ENCODE results near the gene DSC2.
A peak's percentile ranks its signal among the peaks of the same experiment; 100 is the strongest.
"Not testable (repeated sequence)": the region's sequence is repeated elsewhere in the genome, so short reads cannot be mapped to it uniquely, and the experiment has no call there.

Gene DSC2

DNA sequence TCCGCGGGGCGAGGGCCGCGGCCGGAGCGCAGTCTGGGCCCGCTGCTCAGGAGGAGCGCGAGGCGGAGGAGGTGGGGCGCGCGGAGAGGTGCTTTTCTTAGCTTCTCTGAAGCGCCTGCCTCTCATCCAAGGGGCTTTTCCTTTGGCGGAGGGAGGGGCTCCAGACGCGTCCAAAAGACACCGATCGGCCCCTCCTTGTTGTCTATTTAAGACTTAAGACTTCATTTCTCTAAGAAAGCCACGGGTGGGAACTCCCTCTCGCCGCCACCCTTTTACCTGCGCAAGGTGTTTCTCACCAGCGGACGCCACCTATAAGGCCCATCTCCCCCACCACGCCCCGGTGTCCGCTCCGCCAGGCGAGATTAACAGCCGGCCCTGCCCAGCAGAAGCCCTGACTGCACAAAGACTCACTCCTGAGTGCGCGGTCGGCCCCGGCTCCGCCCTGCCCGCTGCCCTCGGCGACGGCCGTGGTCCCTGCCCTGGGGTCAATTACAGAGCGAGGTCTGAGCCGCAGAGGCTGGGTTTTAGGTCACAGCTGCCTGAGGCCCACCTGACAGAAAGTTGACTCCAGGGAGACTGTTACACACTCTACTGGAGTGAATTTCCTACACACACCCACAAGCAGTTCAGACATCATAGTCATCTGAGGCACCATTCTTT is at the start of gene DSC2:
TSS of gene DSC2 (minus strand) at position 397 of the 660 bp plus-strand sequence. CDS start 450 bp downstream, outside the sequence.
- peak; percentile 5 for DNase-seq

DNA sequence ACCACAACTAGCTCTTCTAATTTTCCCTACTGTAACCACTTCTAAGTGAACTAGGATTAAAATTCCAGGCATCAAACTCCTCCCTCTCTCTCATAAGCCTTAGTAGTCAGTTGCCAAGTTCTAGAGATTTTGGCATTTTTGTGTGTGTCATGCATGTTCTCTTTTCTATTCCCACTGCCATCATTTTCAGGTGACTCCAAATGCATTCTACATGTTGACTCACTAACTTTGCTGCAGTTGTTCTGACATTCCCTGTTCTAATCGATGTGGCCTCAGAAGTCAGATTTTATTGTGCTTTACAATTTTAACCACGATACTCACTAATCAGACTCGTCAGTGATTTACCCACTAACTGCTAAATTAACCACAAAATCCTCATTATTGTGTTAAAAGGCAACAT is 47.1 kb upstream of the DSC2 start:
- no peak for DNase-seq

DNA sequence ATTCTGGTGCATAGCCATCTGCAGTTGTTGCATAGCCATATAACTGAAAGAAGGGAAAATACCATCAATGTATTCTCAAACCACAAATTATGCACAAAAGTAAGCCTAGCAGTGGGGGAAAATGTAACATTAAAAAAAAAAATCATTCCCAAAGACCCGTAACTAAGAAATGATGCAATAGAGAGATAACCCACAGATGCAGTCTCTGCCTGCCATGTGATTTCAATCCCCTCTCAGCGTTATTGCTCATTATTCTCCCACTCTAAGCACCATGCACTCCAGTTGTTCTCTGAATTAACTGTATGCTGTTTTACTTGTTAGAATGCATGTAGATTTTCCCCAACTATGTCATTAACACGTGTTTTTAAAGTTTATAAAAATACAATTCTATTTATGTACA is 46.4 kb upstream of the DSC2 start:
- DNase-seq, result no peak

DNA sequence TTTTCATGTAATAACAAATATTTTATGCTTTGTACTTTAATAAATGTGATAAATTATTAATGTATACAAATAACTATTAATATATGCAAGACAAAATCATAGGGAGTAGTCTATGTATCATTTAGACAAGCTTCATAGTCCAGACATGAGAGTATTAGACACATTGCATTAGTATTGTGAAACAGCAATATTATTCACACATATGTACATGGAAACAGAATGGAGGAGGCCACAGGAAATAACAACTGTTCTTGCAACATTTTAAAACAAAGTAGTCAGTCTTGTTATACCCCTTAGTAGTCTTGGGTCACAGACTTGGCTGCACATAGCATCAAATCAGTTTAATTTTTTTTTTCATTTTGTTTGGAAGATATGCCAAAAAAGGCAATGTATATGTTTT is 44.6 kb upstream of the DSC2 start:
- no peak for DNase-seq

DNA sequence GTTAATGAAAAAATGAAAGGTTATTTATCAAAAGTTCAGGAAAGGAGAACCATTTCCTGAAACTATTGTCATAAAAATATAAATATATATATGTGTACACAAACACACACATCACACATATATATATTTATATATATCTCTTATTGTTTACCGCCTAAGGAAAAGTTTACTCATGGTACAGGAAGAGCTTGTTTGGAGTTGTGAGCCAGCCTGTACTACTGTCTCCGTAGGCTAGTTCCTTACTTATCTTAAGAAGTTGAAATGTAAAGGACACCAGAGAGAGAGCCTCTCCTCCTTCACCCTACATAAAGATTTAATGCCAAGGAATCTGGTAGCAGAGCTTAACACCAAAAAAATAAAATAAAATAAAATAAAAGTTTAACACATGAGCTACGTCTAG is 40.8 kb upstream of the DSC2 start:
- DNase-seq, result no peak

DNA sequence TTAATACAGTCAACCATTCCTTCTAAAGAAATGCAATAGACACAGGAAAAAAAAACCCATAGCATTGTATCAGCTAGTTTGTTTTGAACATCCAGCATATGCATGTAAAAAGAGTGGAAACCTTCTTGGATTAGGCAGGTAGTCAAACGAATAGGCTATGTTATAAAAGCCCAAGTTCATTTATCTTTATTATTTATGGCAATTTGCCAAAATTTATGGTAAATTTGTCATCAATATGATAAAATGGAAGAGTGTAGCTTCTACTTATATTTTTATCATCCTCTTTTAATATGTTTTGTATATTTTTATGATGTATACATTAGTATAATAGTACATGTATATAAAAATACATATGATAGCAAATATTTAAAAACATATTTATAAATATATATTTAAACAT is 36.5 kb upstream of the DSC2 start:
- no peak for DNase-seq

DNA sequence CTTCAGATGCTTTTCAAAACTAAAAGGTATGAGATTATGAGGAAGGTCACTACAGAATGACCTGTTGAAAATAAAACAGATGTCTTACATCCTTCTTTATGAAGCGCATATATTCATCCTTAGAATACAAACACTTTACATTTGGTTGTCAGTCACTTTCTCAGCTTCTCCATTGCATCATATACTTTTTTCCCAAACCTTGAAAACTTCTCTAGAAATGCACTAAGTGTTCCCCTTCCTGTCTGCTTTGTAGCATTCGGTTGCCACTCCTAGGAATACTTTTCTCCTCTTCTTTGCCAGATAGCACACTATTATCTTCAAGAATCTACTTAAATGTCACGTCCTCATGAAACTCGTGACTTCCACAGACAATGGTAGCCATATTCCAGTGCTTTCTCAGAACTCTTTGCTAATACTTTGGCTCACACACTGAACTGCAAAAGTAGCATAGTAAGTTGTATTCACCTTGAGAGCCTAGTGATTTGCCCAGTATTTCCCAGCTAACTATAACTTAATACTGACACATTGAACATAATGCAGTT is 32.8 kb upstream of the DSC2 start:
- no peak for DNase-seq

DNA sequence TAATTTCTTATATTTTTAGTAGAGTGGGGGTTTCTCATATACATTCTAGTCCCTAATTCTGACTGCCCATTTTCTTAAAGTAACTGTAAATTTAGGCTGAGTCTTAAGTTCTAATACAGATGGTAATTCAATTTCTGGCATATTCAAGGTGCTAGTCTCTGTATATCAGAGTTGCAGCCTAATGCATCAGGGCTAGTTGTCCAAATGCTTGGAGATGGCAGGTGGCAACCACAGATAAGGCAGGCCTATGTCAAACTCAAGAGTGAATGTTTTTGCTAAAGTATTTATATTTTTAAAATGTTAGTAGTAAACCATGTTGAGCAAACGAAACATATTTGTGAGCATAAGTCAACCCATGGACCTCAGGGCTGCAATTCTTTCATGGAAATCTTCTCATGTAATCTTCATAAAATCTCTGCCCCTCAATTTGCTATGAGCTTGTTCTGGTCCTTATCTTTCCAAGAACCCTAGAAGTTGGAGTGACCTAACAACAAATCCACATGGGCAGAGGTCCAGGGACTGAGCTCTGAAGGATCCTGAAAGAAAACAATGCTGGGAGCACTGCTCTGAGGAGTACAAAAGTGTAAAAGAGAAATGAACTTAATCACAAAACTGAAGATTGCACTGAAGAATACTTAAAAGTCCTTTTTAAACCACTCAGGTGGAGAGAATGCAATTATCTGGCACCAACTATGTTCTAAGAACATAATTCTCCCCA is 27.3 kb upstream of the DSC2 start:
- no peak for DNase-seq

DNA sequence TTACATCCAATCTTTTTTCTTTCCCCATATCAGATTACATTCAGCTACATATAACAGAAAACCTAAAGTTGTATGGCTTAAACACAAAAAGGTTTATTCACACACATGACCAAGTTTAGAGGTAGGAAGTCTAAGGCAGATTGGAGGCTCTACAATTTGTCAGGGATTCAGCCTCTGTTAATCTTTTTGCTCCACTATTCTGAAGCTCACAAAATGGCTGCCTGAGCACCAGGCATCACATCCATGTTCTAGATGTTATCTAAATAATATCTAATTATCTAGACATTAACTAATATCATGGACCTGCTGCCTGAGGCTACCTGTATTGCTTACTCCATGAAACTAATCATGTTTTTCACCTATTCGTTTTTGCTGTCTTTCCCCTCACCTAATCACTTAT is 23.7 kb upstream of the DSC2 start:
- no peak for DNase-seq

DNA sequence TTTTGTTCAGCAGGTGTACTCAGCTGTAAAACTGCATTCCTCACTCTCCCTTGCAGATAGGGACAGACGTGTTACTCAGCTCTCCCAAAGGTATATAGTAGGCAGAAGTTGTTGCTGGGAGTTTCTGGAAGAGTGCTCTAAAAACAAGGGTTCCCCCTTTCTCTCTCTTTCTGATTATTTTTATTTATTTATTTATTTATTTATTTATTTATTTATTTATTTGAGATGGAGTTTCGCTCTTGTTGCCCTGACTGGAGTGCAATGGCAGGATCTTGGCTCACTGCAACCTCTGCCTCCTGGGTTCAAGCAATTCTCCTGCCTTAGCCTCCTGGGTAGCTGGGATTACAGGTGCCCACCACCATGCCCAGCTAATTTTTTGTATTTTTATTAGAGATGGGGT is 20.9 kb upstream of the DSC2 start:
- DNase-seq, result not testable (repeated sequence)

DNA sequence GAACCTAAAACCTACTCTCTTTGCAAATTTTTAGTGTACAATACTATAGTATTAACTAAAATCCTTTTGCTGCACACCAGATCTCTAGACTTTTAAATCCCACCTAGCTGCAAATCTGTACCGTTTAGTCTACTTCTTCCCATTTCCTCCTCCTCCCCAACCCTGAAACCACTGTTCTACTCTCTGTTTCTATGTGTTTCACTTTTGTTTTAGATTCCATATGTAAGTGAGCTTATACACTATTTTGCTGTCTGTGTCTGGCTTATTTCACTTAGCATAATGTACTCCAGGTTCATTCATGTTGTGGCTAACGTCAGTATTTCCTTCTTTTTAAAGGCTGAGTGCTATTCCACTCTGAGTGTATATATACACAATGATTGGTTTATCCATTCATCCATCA is 18.4 kb upstream of the DSC2 start:
- no peak for DNase-seq

DNA sequence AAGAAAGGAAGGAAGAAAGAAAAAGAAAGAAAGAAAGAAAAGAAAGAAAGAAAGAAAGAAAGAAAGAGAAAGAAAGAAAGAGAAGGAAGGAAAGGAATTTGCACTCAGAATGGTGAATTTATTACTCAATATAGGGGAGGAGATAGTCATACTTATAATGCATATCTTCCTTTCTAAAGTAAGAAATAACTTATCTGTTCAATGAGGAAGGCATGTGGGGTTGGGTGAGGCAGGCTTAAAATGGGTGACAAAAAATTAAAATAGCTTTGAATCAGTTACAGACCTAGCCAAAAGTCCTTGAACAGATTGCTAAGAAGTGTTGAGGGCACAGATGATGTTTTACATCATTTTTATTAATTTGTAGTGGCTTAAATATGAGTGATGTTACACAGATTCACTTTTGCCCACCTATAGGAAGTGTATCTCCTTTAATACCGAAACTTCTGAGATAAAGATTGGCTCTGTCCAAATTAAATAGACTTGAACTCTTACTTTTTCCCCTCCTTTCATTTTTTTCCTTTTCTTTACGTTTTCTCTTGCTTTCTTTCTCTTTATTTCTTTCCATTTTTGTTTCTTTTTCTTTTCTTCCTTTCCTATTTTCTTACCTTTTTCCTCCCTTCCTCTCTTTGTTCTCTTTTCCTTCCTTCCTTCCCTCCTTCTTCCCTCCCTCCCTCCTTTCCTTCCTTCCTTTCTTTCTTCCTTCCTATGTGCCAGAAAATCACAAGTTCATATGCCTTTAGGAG is 14.8 kb upstream of the DSC2 start:
- DNase-seq, result no peak

DNA sequence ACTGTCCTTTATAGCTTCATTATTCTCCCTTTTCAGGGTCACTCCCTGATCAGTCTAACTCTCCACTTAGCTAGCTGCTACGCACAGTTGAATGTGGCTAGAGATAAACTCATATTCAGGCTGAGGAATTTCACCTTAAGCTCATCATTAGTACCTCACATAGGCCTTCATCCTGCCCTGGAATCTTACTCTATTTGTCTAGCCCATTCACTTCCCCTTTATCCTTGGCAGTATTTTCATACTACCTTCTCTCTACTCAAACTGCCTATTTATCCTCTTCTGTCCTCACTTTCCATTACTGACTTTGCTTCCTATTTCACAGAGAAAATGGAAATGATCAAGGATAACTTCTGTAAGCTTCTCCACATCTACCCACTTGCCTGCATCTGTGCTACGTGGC is 10.6 kb upstream of the DSC2 start:
- no peak for DNase-seq

DNA sequence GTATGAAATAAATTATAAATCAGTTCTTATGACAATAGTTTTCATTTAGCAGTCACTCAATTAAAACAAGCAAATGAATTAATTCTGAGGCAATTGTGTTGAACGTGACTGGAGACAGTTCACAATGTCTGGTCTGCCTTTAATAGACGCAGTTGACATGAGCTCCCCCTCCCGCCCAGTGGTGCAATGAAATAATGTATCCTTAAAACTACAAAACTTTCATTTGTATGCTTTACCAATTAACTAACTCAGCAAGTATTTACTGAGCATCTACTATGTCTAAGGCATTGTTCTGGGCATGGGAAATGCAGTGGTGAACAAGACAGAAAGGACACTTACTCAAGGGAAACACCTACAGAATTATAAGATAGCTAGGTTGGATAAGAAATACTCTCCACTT is 3.5 kb upstream of the DSC2 start:
- DNase-seq, result no peak

DNA sequence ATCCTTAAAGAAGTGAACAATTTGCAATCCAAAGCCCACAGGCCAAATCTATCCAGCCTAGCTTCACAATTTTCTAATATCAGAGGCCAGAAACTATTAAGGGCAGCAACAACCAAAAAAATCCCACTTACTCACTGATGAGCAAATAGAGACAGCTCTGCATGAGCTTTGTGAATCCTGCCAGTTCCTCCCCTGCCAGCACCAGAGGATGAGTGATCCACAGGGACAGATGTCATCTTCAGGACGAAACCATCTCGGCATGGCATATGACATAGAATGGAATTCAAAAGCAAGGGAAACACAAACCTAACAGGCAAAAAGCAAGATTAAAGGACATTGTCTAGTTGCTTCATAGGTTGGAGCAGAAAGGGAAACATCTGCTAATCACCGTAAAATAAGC is 2.2 kb upstream of the DSC2 start:
- DNase-seq, result no peak

DNA sequence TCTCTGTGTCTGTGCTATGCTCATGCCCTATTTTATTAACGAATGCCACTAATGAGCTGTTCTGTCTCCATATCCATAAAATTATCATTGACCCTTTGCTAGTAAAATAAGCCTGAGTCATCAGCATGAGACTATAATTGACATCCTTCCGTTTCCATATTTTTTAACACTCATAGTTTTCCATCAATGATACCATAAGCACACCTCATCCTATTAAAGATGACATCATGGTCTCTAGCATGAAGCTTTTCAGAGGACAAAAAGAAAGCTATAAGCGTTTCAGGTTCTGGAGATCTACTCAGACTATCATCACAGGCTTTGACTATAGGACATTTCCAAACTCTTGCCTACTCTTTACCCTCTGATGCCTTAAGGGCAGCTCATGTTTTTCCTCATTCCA is 1.2 kb upstream of the DSC2 start:
- no peak for DNase-seq

DNA sequence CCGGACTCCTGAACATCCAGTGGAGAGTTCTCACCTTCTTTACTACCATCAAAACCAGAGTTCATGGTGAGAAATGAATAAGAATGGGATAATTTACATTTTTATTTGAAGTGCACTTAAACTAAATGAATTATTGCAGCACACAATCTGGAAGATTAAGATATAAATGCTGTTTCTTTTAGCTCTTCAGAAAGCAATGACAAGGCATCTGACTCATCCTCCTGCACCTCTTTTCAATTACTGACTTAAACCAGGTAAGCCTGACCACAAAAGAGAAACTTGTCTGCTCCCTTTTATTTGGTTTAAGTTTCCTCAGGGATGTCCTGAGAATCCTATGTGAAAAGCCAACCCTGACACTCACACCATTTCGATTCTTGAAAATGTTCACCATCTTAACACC is 720 bp upstream of the DSC2 start:
- no peak for DNase-seq

DNA sequence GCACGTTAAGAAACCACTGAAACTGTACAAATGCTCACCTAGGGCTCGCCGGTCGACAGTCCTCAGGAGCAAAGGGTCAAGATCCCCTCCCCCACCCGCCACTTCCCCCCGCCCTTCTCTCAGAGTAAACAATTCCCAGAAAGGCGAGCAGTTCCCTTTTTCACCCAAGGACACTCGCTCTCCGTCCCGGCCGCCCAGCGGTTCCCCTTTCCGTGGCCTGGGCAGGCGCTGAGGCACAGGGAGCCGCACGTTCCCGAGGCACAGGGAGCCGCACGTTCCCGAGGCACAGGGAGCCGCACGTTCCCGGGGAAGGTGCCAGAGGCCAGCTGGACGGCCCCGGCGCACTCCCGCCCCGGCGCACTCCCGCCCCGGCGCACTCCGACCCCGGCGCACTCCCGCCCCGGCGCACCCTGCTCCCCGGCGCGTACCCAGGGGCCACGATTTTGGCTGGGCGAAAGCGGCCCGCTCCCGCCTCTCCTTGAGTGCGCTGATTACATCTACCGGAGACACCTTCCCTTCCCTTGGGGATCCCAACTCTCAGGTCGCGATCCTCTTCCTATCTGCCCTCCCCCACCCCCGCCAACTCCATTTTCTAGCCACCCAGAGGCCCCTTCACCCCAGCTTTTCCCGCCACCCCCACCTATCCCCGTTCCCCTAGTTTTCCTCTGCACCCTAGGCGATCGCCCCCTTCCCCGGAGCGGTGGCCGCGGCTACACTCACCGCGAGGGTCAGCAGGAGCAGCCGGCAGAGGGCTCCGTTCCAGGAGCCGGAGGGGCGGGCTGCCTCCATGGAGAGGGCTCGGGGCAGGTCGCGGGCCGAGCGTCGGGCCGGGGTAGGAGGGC is 817 bp downstream of the DSC2 start:
- no peak for DNase-seq

DNA sequence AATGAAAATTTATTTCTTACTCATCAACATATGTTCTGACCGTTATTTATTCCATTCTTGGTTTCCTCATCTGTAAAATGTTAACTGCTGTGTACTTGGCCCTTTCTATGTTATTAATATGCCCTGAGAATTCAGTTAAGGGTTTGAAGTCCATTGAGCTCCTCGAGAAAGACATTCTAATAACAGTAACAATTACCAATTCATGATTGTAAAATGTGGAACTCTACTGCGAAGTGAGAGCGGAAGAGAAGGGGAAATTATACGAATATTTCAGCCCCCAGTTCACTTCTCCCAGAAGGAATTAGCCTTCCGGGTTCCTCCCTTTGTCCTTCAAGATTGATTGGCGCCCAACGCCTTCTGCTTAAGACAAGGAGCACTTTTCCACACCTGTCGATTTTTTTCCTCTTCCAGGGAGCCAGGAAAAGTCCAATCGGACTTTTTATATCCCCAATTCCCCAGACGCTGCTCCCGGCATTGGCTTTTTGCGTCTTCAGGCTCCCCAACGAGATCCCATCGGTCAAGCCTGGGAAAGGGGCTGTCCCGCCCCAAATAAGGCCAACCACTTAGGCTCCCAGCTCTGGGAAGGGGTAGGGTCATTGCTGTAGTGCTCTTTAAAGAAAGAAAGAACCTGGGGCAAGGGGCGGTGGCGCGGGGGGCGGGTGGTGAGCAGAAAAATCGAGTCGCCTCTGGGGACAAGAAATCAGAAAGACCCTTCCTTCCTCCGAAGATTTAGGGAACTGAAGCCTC is 1.6 kb downstream of the DSC2 start:
- no peak for DNase-seq

DNA sequence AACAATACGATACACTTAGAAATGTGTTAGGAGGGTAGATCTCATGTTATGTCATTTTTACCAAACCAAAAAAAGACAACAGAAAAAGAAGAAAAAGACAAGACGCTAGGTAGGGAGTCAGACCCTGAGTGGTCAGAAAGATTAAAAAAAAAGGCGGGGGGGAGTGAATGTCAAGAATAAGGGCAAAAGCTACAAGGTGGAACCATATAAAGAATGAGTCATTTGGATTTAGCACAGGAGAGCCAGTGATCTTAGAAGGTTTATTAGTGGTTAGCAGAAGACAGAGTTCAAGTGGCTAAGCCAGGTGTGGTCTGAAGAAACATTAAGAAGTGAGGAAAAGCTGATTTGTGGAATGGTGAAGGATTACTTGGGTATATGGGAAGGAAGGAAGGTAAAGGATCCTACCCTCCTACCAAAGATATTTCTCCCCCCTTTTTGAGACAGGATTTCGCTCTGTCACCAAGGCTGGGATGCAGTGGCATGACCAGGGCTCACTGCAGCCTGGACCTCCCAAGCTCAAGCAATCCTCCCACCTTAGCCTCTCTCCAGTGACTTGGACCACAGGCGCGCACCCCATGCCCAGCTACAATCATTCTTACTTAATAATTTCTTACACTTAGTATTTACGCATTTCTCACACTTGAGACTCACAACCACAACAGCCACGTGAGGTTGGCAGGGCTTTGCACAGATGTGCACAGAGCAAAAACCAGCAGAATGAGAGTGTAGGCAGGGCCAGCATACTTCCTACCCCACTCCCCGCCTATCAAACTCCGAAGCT is 2.6 kb downstream of the DSC2 start:
- no peak for DNase-seq

DNA sequence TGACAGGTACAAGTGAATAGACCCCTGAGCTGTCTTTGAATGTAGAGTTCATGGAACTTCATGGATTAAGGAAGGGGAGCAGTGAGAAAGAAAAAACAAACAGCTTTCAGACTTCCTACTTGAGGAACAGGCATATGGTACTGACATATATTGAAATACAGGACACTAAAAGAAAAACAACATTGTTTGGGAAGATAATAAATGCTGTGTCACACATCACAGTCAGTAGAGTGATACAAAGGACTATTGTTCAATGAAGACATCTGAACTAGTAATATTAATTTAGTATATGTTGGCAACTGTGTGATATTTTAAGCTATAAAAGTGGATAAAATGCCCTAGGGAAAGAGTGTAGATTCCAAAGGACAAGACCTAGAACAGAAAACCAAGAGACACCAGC is 3.3 kb downstream of the DSC2 start:
- no peak for DNase-seq

All from NCI-H748 treated with DMSO at 0.1 percent for 48 hours (cell line).